ENCODE data around the gene GRM1. TPM values are rescaled to one million over a fixed set of nuclear protein-coding genes. Genes with fewer than 3 reads are reported as not detected.
A peak's percentile ranks its signal among the peaks of the same experiment; 100 is the strongest.

The GRM1 gene
- total RNA-seq, 1 donor from 2014 or later = 0.79 TPM

- Mint-ChIP-seq H3K36me3 (no peaks in the 10 kb centered on the region), H3K27me3 (ENCODE audit: insufficient read depth, low read depth) (no peaks in the 10 kb centered on the region), H3K4me1 (no peaks in the 10 kb centered on the region), H3K9me3 (peaks cover 12% of the 10 kb centered on the region), H3K27ac (no peak overlapping the region), H3K4me3 (no peak overlapping the region)
- Histone ChIP-seq H3K79me2 (ENCODE audit: low read depth) (no peaks in the 10 kb centered on the region), H4K20me1 (ENCODE audit: low read depth) (no peaks in the 10 kb centered on the region), H3K36me3 (no peaks in the 10 kb centered on the region), H3K9me3 (ENCODE audit: low read depth) (no peaks in the 10 kb centered on the region), H3K4me1 (no peaks in the 10 kb centered on the region), H3K27me3 (no peaks in the 10 kb centered on the region), H3K4me3 (no peak overlapping the region), H2AFZ (replicated peaks) (no peak overlapping the region), H3K27ac (no peak overlapping the region), H3F3A (ENCODE audit: low read depth) (no peaks in the 10 kb centered on the region), H3K9ac (no peak overlapping the region), H3K4me2 (no peak overlapping the region)
- no peak for DNase-seq (ENCODE audit: low spot score)
- no peak for TF ChIP-seq CTCF (IDR thresholded peaks at IDR 0.05)
- TF ChIP-seq EZH2 (IDR thresholded peaks at IDR 0.05) = no peak
- TF ChIP-seq EZH2phosphoT487 (IDR thresholded peaks at IDR 0.05) = no peak
These were observed 287.3 kb downstream of the GRM1 start for GRCh38 chr6:146316175-146316495.

- Mint-ChIP-seq H3K4me1 (peaks cover 5% of the 10 kb centered on the region), H3K36me3 (no peaks in the 10 kb centered on the region)
- no peak overlapping the region for H3K27ac ChIP-seq
These were observed 302.2 kb downstream of the GRM1 start for GRCh38 chr6:146331013-146331412.

GRCh38 chr6:146335336-146335735 lies 306.5 kb downstream of the GRM1 start:
- H3K9me3 ChIP-seq (ENCODE audit: low read depth) = no peaks in the 10 kb centered on the region
- no peak overlapping the region for H3K4me2 ChIP-seq
- no peaks in the 10 kb centered on the region for H3K27me3 ChIP-seq
- no peaks in the 10 kb centered on the region for H3K36me3 ChIP-seq
- no peaks in the 10 kb centered on the region for H3K79me2 ChIP-seq (ENCODE audit: low read depth)
- no peak overlapping the region for H3K27ac ChIP-seq
- TF ChIP-seq EZH2phosphoT487 (IDR thresholded peaks at IDR 0.05) (no peak), CTCF (IDR thresholded peaks at IDR 0.05) (no peak), EZH2 (IDR thresholded peaks at IDR 0.05) (no peak)
- Mint-ChIP-seq H3K9me3 (peaks cover 5% of the 10 kb centered on the region), H3K36me3 (no peaks in the 10 kb centered on the region), H3K27me3 (ENCODE audit: insufficient read depth, low read depth) (no peaks in the 10 kb centered on the region), H3K27ac (no peak overlapping the region), H3K4me3 (no peak overlapping the region), H3K4me1 (peaks cover 14% of the 10 kb centered on the region)
- H3K4me3 ChIP-seq = no peak overlapping the region
- H3F3A ChIP-seq (ENCODE audit: low read depth) = no peaks in the 10 kb centered on the region
- DNase-seq (ENCODE audit: low spot score) = no peak
- H2AFZ ChIP-seq (replicated peaks) = no peak overlapping the region
- H3K9ac ChIP-seq = no peak overlapping the region
- H4K20me1 ChIP-seq (ENCODE audit: low read depth) = no peaks in the 10 kb centered on the region
- no peaks in the 10 kb centered on the region for H3K4me1 ChIP-seq

More at GRCh38 chr6:146331013-146331412, 302.2 kb downstream of the GRM1 start:
- H3K4me3 ChIP-seq = no peak overlapping the region
- DNase-seq (ENCODE audit: low spot score) = no peak
- H2AFZ ChIP-seq (replicated peaks) = no peak overlapping the region
- no peak overlapping the region for H3K9ac ChIP-seq
- Mint-ChIP-seq H3K4me3 (no peak overlapping the region), H3K27me3 (ENCODE audit: insufficient read depth, low read depth) (no peaks in the 10 kb centered on the region), H3K27ac (no peak overlapping the region), H3K9me3 (peaks cover 3% of the 10 kb centered on the region)
- no peaks in the 10 kb centered on the region for H3K9me3 ChIP-seq (ENCODE audit: low read depth)
- H3K27me3 ChIP-seq = no peaks in the 10 kb centered on the region
- TF ChIP-seq EZH2phosphoT487 (IDR thresholded peaks at IDR 0.05) (no peak), CTCF (IDR thresholded peaks at IDR 0.05) (no peak), EZH2 (IDR thresholded peaks at IDR 0.05) (no peak)
- H3K4me1 ChIP-seq = no peaks in the 10 kb centered on the region
- no peaks in the 10 kb centered on the region for H3K36me3 ChIP-seq
- H3K4me2 ChIP-seq = no peak overlapping the region
- H3K79me2 ChIP-seq (ENCODE audit: low read depth) = no peaks in the 10 kb centered on the region
- H3F3A ChIP-seq (ENCODE audit: low read depth) = no peaks in the 10 kb centered on the region
- H4K20me1 ChIP-seq (ENCODE audit: low read depth) = no peaks in the 10 kb centered on the region

- Histone ChIP-seq H3K36me3 (no peaks in the 10 kb centered on the region), H3K79me2 (ENCODE audit: low read depth) (no peaks in the 10 kb centered on the region), H3K27ac (no peak overlapping the region), H2AFZ (replicated peaks) (no peak overlapping the region), H3K27me3 (no peaks in the 10 kb centered on the region), H3K9ac (no peak overlapping the region), H3K4me3 (no peak overlapping the region), H3K4me2 (no peak overlapping the region), H3K9me3 (ENCODE audit: low read depth) (no peaks in the 10 kb centered on the region), H3K4me1 (no peaks in the 10 kb centered on the region), H4K20me1 (ENCODE audit: low read depth) (no peaks in the 10 kb centered on the region), H3F3A (ENCODE audit: low read depth) (no peaks in the 10 kb centered on the region)
- Mint-ChIP-seq H3K4me1 (peaks cover 14% of the 10 kb centered on the region), H3K4me3 (no peak overlapping the region), H3K36me3 (no peaks in the 10 kb centered on the region), H3K27ac (peak overlapping the region; percentile 48), H3K27me3 (ENCODE audit: insufficient read depth, low read depth) (no peaks in the 10 kb centered on the region), H3K9me3 (peaks cover 5% of the 10 kb centered on the region)
- TF ChIP-seq EZH2 (IDR thresholded peaks at IDR 0.05) (no peak), CTCF (IDR thresholded peaks at IDR 0.05) (no peak), EZH2phosphoT487 (IDR thresholded peaks at IDR 0.05) (no peak)
- DNase-seq (ENCODE audit: low spot score) = no peak
These were observed 307.3 kb downstream of the GRM1 start for GRCh38 chr6:146336191-146336590.

Data from neural progenitor cell (in vitro differentiated cells).